Thoracic aorta (tissue), 2 donors: ENCODE data around the gene CFAP46. TPM values are rescaled to one million over a fixed set of nuclear protein-coding genes. Genes with fewer than 3 reads are reported as not detected.

ENCODE experiments used
- ATAC-seq: fragments of 150-250 bp; one replicate; pipeline ENCODE4 v1.8.0; 2017; ENCODE audit warnings: low read depth; ENCODE audit not compliant: insufficient number of reproducible peaks, low FRiP score
- DNase-seq: peaks from one replicate; pipeline ENCODE4 v3.0.0-alpha.2; 2020; ENCODE audit warnings: low spot score
- H3K27ac ChIP-seq, 2 donors: fragments of 200-600 bp; sonication (generic); 1 replicate in 1 of 2; 2 replicates in 1 of 2; pipeline ENCODE4 v1.5.1; 2016; ENCODE audit warnings: mild to moderate bottlenecking in 2 of 2, moderate library complexity in 2 of 2
- H3K27me3 ChIP-seq: fragments of 200-600 bp; sonication (generic); replicated peaks from 2 replicates; pipeline ENCODE4 v1.6.0; 2016; ENCODE audit warnings: mild to moderate bottlenecking; ENCODE audit not compliant: insufficient read depth
- H3K36me3 ChIP-seq: fragments of 200-600 bp; sonication (generic); one replicate; pipeline ENCODE4 v1.5.1; 2016
- H3K4me1 ChIP-seq, 2 donors: fragments of 200-600 bp; sonication (generic); 1 replicate in 1 of 2; 2 replicates in 1 of 2; pipeline versions ENCODE4 v1.5.1 to v1.6.0; 2016; ENCODE audit warnings: low read depth in 2 of 2, mild to moderate bottlenecking in 1 of 2; ENCODE audit not compliant: control insufficient read depth in 1 of 2
- H3K4me3 ChIP-seq: fragments of 200-600 bp; sonication (generic); 2 replicates; pipeline ENCODE4 v1.5.1; 2016; ENCODE audit warnings: mild to moderate bottlenecking
- H3K9me3 ChIP-seq: fragments of 200-600 bp; sonication (generic); 2 replicates; pipeline ENCODE4 v1.5.1; 2016
- CTCF ChIP-seq: fragments of 200-600 bp; sonication (generic); IDR thresholded peaks from one replicate; pipeline ENCODE4 v1.5.1; 2019; ENCODE audit warnings: antibody characterized with exemption
- total RNA-seq, 2 donors: library from RNA; depleted of rRNA; stranded (reverse); fragments of >200 nt; gene quantifications; one replicate each; pipeline versions ENCODE4 v1.1.0 to v1.2.3, GENCODE V29; 2016

Gene CFAP46
- total RNA-seq, 2 donors from 2014 or later: not detected

- TF ChIP-seq CTCF: no peak
- no peak overlapping the region for H3K27ac ChIP-seq
- ATAC-seq (no peak), DNase-seq (no peak)
- H3K9me3 ChIP-seq: peaks cover 2% of the 10 kb centered on the region
- peaks cover 4 to 16% of the 10 kb centered on the region in 2 donors for H3K4me1 ChIP-seq
- no peaks in the 10 kb centered on the region for H3K27me3 ChIP-seq
- H3K4me3 ChIP-seq: no peak overlapping the region
- H3K36me3 ChIP-seq: no peaks in the 10 kb centered on the region
Measured at GRCh38 chr10:132788831-132789219, 153.5 kb downstream of the CFAP46 start.

- Histone ChIP-seq H3K9me3 (peaks cover 3% of the 10 kb centered on the region), H3K27me3 (no peaks in the 10 kb centered on the region), H3K4me3 (no peak overlapping the region), H3K4me1 (peaks cover 4 to 16% of the 10 kb centered on the region in 2 donors), H3K36me3 (peaks cover under 1% of the 10 kb centered on the region), H3K27ac (no peak overlapping the region)
- TF ChIP-seq CTCF: no peak
- no peak for DNase-seq
- ATAC-seq: no peak
Measured at GRCh38 chr10:132788180-132788830, 154.1 kb downstream of the CFAP46 start.

GRCh38 chr10:132787495-132788179 is 154.7 kb downstream of the CFAP46 start:
- peaks cover 4 to 16% of the 10 kb centered on the region in 2 donors for H3K4me1 ChIP-seq
- H3K4me3 ChIP-seq: peak overlapping the region; percentile 33
- no peak for DNase-seq
- no peak for ATAC-seq
- H3K27ac ChIP-seq: no peak overlapping the region
- peaks cover 7% of the 10 kb centered on the region for H3K36me3 ChIP-seq
- no peak for TF ChIP-seq CTCF
- peaks cover 3% of the 10 kb centered on the region for H3K9me3 ChIP-seq
- no peaks in the 10 kb centered on the region for H3K27me3 ChIP-seq

GRCh38 chr10:132786884-132787494 is 155.4 kb downstream of the CFAP46 start:
- DNase-seq: no peak
- TF ChIP-seq CTCF: no peak
- peaks cover 11% of the 10 kb centered on the region for H3K36me3 ChIP-seq
- peak overlapping the region; percentile 33 for H3K4me3 ChIP-seq
- no peak overlapping the region for H3K27ac ChIP-seq
- no peaks in the 10 kb centered on the region for H3K27me3 ChIP-seq
- peaks cover 3% of the 10 kb centered on the region for H3K9me3 ChIP-seq
- no peak for ATAC-seq
- H3K4me1 ChIP-seq: peaks cover 4 to 16% of the 10 kb centered on the region in 2 donors

- Histone ChIP-seq H3K4me1 (peaks cover 4 to 16% of the 10 kb centered on the region in 2 donors), H3K27ac (no peak overlapping the region), H3K9me3 (peaks cover 3% of the 10 kb centered on the region), H3K27me3 (no peaks in the 10 kb centered on the region), H3K36me3 (peaks cover 17% of the 10 kb centered on the region), H3K4me3 (peak overlapping the region; percentile 33)
- DNase-seq (no peak), ATAC-seq (no peak)
- TF ChIP-seq CTCF: no peak
Measured at GRCh38 chr10:132786476-132786883, 155.9 kb downstream of the CFAP46 start.
